ENCODE measurements around the gene RACGAP1.
"Not testable (repeated sequence)": the region's sequence is repeated elsewhere in the genome, so short reads cannot be mapped to it uniquely, and the experiment has no call there.

RACGAP1 gene

GRCh38 chr12:50024805-50025186 lies 498 bp downstream of the RACGAP1 start:
- DNase-seq, result no peak

GRCh38 chr12:50024227-50024626 lies 1.1 kb downstream of the RACGAP1 start:
- DNase-seq, result no peak

DNA sequence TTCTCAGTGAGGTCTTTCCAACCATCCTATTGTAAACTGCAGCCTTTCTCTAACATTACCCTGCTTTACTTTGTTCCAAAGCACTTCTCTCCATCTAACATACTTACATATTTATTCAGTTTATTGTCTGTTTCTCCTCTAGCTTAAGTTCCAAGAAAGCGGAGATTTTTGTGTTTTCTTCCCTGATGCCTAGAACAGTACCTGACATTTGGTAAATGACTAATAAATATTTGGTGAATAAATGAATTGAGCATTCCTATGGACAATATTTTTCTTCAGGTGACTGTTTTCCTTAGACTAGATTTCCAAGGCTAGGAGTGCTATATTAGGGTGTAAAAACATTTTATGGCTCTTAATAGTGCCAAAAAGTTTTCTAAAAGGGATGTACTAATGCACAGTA lies 2.4 kb downstream of the RACGAP1 start:
- DNase-seq, result no peak

DNA sequence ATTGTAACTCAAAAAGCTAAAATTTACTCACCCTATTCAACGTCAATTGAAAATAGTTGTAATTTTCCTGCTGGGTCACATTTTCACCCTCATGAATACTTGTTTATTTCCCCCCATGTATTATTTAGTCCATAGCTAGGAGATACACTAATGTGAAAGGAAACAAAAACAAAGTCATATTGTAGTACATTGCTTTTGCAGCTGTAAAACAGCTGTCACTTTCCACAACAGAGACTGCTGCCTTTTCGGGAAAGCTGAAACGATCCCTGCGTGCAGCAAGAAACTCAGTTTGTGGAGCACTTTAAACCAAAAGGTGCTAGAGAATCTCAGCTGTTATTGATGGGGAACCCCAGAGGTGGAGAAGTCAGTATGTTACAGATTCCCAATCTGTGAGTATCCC lies 4.3 kb downstream of the RACGAP1 start:
- no peak for DNase-seq

DNA sequence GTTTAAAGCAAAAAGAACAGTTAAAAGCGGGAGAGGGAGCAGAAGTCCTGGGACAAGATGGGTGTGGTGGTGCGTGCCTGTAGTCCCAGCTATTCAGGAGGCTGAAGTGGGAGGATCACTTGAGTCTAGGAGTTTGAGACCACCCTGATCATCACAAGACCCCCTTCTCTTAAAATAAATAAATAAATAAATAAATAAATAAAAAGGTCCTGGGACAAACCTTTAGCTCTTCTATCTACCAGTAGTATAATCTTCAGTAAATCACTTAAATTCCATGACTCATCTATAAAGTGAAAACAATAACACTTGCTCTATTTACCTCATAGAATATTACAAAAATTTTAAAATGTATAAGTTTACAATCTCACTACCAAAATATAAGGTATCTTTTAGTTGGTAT lies 5.8 kb downstream of the RACGAP1 start:
- DNase-seq, result no peak

- DNase-seq, result no peak
These were observed 6.3 kb downstream of the RACGAP1 start for GRCh38 chr12:50018968-50019367.

DNA sequence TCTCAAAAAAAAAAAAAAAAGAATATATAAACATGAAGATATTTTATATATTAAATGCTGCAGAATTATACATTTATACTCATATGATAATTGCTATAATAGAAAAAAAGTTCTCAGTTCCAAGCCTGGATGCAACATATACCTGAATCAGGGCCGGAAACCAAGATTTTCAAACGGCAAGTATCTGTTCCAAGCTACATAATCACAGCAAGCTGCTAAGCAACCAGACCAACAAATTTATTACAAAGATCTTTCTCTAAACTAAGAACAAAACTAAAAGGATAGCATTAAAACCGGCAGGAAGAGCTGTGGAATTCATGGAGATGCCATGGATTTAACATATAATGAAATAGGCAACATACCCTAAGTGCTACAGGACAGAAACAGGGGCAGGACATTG lies 7.1 kb downstream of the RACGAP1 start:
- DNase-seq, result no peak

DNA sequence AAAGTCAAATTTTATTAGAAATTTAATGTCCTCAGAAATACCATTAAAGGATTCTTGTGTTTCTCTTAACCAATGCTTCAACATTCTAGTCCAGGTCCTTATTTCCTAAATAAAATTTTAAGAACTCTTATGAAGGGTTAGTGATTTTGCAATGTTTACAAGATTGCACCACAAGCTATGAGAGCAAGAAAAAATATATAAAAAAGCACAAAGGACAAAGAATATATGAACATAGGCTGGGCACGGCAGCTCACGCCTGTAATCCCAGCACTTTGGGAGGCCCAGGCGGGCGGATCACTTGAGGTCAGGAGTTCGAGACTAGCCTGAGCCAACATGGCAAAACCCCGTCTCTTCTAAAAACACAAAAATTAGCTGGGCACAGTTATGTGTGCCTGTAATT lies 7.7 kb downstream of the RACGAP1 start:
- DNase-seq, result no peak

DNA sequence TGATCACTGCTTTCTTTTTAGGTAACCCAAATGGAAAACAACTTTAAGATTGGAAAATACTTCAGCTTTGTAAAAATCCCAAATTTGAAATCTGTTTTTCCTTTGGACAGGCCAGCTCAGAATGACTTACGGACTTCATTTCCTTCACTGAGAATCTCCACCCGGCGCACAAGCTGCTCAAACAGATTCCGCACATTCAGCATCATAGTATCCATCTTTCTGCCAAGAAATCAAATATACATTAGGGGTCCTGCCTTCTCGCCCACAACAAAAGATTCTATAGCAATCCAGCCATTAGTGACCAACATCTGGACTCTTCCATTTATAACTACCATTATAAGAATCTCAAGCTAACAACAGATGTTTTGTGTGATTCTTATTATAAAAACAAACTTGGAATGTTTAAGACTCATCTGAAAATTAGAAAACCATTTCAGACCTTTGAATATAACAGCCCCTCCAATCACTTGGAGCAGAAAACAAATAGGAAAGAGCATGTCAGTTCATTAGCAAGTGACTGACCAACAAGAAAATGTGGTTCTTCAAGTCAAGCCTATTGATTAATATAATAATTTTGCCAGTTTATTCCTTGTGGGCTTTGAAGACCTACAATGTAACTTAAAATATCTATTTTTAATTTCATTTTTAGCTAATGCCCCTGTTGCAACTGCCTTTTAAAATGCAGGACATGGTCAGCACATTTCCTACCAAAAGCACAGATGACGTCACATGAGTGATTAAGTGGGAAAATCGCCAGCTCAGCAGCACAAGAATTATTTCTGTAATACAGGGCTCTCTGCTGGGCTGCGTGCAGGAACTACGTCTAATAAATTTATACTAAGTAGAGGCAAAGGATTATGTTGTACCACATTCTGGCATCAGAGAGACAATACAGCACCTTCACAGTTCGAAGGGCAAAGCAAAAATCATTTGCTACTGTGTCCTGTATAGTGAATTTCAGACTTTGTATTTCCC lies 8.5 kb downstream of the RACGAP1 start:
- no peak for DNase-seq

DNA sequence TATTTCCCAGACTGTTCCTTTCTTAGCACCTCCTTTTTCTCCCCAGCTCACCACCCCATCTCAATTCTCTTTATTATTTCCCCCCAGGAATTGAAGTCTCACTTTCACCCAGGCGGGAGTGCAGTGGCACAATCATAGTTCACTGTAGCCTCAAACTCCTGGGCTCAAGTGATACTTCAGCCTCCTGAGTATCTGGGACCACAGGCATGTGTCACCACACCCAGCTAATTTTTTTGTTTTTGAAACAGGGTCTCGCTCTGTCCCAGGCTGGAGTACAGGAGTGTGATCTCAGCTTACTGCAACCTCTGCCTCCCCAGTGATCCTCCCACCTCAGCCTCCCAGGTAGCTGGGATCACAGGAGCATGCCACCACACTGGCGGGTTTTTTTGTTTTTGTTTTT lies 11.0 kb downstream of the RACGAP1 start:
- no peak for DNase-seq

- DNase-seq, result no peak
These were observed 11.7 kb downstream of the RACGAP1 start for GRCh38 chr12:50013361-50014147.

GRCh38 chr12:50006754-50007442 lies 18.4 kb downstream of the RACGAP1 start:
- DNase-seq, result no peak

DNA sequence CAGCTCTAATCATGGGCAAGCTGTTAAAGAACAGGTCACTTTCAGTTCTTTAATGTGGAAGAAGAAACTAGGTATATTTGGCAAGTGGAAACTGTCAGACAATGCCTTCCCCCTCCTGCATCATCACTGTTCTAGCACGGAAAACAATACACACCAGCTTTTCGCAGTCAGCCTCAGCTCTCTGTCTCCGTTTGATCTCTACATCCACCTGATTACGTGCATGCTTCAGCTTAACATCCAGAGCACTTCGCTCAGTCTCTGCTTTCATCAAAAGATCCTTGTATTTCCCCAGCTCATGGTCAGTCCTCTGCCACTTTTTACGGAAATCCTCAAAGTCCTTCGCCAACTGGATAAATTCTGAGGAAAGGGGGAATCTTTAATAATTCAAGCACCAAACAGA lies 19.0 kb downstream of the RACGAP1 start:
- DNase-seq, result no peak

DNA sequence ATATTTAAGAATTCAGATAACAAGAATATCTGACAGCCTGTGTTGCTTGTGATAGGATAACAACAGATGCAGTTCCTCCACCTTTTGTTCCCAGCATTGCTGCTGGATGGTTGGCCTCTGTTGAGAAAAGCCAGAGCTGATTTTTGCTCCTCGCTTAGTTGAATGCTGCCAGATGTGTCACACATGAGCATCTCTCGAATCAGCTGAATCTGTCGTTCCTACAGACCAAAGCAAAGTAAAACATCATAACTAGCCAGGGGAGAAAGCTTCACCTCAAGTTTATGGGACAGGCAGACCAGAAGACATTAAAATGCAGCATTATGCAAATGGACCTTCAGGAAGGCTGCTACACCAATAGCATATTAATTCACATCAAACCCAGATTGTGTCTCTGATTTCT lies 20.1 kb downstream of the RACGAP1 start:
- DNase-seq, result no peak

GRCh38 chr12:50004696-50005095 lies 20.6 kb downstream of the RACGAP1 start:
- no peak for DNase-seq

DNA sequence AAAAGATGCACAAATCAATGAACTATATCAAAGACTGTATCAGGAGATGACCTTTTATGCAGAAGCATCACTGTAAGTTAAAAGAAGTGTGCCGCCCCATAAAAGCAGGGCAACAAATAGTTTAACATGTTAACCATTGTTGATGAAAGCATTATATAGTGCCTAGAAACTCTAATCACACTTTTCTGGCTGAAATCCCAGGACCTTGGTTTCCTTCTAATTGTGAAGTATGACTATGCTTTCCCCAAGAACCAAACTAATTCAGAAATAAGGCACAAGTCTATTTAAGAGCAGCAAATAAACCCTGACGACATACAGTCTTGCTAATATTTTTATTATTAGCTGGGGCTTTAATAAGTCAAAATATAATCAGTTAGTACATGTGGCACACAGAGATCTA lies 21.7 kb downstream of the RACGAP1 start:
- no peak for DNase-seq

DNA sequence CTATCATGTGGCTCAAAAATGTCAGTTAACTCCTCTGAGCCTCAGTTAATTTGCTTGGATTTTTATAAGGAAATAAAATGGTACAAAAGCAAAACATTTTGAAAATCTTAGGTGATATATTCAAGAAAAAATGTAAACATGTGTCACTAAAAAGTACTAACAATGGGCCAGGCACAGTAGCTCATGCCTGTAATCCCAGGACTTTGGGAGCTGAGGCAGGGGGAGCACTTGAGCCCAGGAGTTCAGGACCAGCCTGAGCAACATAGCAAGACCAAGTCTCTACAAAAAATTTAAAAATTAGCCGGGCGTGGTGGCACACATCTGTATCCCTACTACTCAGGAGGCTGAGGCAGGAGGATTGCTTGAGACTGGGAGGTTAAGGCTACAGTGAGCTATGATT lies 26.8 kb downstream of the RACGAP1 start:
- DNase-seq, result no peak

- no peak for DNase-seq
These were observed 35.0 kb downstream of the RACGAP1 start for GRCh38 chr12:49990273-49990672.

DNA sequence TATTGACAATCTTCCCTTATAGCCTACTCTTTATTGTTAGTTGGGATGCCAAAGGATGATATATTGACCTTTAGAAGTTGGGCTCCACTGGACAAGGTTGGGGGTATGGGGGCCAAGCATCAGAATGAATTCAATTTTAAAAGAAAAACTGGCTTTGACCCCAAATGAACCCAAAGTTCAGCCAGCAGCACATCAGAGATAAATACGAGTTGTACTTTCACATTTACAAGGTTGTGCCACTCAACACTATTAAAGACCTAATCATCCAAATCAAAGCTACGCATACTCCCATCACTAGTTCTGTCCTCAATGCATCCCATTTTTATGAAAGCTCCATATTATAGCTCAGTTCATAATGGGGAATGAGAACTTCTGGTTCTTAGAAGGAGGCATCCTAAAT lies 35.9 kb downstream of the RACGAP1 start:
- not testable (repeated sequence) for DNase-seq

DNA sequence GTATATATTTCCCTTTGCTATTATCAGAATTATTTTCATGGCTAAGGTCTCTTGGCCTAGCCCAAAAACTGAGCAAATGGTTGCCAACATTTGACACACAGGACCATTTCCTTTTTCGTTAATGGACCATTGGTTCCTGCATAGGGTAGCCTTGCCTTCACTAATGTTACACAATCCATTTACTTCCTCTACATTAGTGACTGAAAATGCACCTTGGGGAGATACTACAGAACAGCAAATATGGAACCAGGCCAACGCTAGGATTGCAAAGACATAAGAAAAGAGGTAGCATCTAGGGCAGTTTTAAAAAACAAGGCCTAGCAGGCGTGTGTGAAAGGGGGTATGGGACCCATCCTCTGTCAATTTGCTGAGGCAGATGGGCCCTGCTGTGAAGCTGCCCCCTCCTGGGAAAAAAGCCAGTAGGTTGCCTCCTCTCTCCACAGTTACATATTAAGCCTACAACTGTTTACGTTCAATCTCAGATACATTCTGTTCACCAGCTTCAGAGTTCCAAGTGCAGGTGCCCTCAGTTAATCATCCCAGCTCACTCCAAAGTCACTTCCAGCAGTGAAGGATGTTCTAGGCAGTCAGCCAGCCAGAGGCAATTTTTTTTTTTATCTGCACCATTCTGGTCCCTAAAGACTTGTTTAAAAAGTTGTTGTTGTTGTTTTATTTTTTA lies 37.5 kb downstream of the RACGAP1 start:
- no peak for DNase-seq

DNA sequence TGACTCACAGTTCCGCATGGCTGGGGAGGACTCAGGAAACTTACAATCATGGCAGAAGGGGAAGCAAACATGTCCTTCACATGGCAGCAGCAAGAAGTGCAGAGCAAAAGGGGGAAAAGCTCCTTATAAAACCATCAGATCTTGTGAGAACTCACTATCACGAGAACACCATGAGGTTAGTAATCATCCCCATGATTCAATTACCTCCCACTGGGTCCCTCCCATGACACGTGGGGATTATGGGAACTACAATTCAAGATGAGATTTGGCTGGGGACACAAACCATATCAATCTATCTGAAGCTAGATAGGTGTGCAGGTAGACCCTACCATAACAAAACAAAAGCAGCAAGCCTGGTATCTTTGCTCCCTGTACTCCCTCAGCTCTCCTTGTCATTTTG lies 38.8 kb downstream of the RACGAP1 start:
- DNase-seq, result not testable (repeated sequence)

DNA sequence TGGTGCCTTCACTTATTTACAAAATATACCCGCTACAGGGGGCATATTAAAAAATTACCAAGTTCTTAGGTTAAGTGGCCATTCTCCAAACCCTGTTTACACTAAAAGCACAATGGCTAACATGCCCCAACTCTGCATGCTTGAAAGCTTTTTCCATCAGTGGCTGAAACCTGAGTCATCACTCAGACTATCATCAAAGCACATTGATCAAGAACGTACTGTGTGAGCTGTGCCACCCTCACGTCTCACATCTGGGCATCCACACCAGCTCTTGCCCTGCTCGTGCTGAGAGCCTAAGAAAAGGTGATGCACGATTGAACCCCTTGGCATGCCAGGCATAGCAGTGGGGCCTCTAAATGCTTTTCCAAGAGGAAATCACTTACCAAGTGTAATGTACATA lies 39.3 kb downstream of the RACGAP1 start:
- no peak for DNase-seq

Data from cerebellar nuclear complex (tissue), 1 donor.